ENCODE measurements around the gene TIAM2. TPM values are rescaled to one million over a fixed set of nuclear protein-coding genes. Genes with fewer than 3 reads are reported as not detected.
A peak's percentile ranks its signal among the peaks of the same experiment; 100 is the strongest.

Gene TIAM2
- total RNA-seq, 4 donors from 2014 or later, result 25.7 to 77.1 (median 56.6) TPM

- H3K27ac ChIP-seq, result peak overlapping the region; percentile 66 to 76
- peak in 1 of 2 donors; percentile 23 for DNase-seq
- no peak overlapping the region for H3K4me3 ChIP-seq
- H3K4me1 ChIP-seq, result no peaks in the 10 kb centered on the region
- no peaks in the 10 kb centered on the region for H3K36me3 ChIP-seq
- no peak for TF ChIP-seq POLR2A (IDR thresholded peaks at IDR 0.05)
- TF ChIP-seq, protein P1, sequence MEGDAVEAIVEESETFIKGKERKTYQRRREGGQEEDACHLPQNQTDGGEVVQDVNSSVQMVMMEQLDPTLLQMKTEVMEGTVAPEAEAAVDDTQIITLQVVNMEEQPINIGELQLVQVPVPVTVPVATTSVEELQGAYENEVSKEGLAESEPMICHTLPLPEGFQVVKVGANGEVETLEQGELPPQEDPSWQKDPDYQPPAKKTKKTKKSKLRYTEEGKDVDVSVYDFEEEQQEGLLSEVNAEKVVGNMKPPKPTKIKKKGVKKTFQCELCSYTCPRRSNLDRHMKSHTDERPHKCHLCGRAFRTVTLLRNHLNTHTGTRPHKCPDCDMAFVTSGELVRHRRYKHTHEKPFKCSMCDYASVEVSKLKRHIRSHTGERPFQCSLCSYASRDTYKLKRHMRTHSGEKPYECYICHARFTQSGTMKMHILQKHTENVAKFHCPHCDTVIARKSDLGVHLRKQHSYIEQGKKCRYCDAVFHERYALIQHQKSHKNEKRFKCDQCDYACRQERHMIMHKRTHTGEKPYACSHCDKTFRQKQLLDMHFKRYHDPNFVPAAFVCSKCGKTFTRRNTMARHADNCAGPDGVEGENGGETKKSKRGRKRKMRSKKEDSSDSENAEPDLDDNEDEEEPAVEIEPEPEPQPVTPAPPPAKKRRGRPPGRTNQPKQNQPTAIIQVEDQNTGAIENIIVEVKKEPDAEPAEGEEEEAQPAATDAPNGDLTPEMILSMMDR (IDR thresholded peaks at IDR 0.05), result no peak
- intact Hi-C loops (cut with DNase I; ENCODE audit: low total_unique reads), result no loop called here
- no peaks in the 10 kb centered on the region for H3K27me3 ChIP-seq
- no peaks in the 10 kb centered on the region for H3K9me3 ChIP-seq
Measured at GRCh38 chr6:155077331-155077730, 82.2 kb downstream of the TIAM2 start.

DNA sequence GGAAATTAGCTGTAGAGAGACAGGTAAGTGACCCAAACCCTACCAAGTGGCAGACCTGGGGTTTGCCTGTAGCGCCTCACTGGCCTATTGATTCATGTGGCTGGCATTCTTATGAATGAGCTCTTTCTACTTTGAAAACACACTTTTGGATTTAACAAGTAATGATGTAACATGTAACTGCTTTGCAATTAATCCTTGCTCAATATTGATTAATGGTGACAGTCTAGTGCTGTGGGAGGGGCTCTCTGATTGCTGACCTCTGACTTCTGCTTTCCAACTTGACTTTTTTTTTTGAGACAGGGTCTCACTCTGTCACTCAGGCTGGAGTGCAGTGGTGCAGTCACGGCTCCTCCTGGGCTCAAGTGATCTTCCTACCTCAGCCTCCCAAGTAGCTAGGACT is 82.7 kb downstream of the TIAM2 start:
- no peak for TF ChIP-seq POLR2A (IDR thresholded peaks at IDR 0.05)
- TF ChIP-seq, protein P1 (IDR thresholded peaks at IDR 0.05), result no peak
- H3K36me3 ChIP-seq, result no peaks in the 10 kb centered on the region
- DNase-seq, result no peak
- peak overlapping the region; percentile 66 to 76 for H3K27ac ChIP-seq
- no peaks in the 10 kb centered on the region for H3K27me3 ChIP-seq
- H3K9me3 ChIP-seq, result no peaks in the 10 kb centered on the region
- intact Hi-C loops (cut with DNase I; ENCODE audit: low total_unique reads), result no loop called here
- H3K4me1 ChIP-seq, result no peaks in the 10 kb centered on the region
- H3K4me3 ChIP-seq, result no peak overlapping the region

- peak; percentile 22 to 61 for DNase-seq
- TF ChIP-seq, protein P1 (IDR thresholded peaks at IDR 0.05), result no peak
- TF ChIP-seq POLR2A (IDR thresholded peaks at IDR 0.05), result no peak
Measured at GRCh38 chr6:155078331-155078745, 83.2 kb downstream of the TIAM2 start.

DNA sequence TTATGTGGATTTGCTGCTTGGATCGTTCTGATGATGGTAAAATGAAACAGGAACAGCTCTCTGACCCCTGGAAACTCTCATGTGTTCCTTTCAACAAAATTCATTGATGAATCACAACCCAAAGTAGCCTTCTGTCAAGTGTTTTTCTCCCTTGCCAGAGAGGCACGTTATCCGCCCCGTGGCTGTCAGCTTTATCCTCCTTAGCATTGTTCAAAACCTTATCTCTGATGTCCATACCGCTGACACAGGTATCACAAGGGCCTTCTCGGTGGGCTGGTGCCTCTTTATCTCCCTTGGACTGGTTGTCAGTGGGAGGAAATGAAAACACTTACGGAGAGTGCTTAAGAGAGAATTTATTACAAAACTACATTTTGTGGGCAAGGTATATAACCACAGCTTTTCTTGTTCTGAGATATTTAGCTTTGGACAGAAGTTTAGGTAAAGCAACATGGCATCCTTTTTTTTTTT is 84.9 kb downstream of the TIAM2 start:
- no peaks in the 10 kb centered on the region for H3K4me1 ChIP-seq
- H3K9me3 ChIP-seq, result no peaks in the 10 kb centered on the region
- DNase-seq, result no peak
- no peak for TF ChIP-seq POLR2A (IDR thresholded peaks at IDR 0.05)
- TF ChIP-seq, protein P1 (IDR thresholded peaks at IDR 0.05), result no peak
- no peak overlapping the region for H3K27ac ChIP-seq
- no peaks in the 10 kb centered on the region for H3K36me3 ChIP-seq
- no peak overlapping the region for H3K4me3 ChIP-seq
- intact Hi-C loops (cut with DNase I; ENCODE audit: low total_unique reads), result no loop called here
- no peaks in the 10 kb centered on the region for H3K27me3 ChIP-seq

More at GRCh38 chr6:155078331-155078745, 83.2 kb downstream of the TIAM2 start:
- no peaks in the 10 kb centered on the region for H3K27me3 ChIP-seq
- H3K4me3 ChIP-seq, result no peak overlapping the region
- H3K9me3 ChIP-seq, result no peaks in the 10 kb centered on the region
- no peaks in the 10 kb centered on the region for H3K4me1 ChIP-seq
- no peaks in the 10 kb centered on the region for H3K36me3 ChIP-seq
- H3K27ac ChIP-seq, result peak overlapping the region; percentile 66 to 76
- intact Hi-C loops (cut with DNase I; ENCODE audit: low total_unique reads), result no loop called here

DNA sequence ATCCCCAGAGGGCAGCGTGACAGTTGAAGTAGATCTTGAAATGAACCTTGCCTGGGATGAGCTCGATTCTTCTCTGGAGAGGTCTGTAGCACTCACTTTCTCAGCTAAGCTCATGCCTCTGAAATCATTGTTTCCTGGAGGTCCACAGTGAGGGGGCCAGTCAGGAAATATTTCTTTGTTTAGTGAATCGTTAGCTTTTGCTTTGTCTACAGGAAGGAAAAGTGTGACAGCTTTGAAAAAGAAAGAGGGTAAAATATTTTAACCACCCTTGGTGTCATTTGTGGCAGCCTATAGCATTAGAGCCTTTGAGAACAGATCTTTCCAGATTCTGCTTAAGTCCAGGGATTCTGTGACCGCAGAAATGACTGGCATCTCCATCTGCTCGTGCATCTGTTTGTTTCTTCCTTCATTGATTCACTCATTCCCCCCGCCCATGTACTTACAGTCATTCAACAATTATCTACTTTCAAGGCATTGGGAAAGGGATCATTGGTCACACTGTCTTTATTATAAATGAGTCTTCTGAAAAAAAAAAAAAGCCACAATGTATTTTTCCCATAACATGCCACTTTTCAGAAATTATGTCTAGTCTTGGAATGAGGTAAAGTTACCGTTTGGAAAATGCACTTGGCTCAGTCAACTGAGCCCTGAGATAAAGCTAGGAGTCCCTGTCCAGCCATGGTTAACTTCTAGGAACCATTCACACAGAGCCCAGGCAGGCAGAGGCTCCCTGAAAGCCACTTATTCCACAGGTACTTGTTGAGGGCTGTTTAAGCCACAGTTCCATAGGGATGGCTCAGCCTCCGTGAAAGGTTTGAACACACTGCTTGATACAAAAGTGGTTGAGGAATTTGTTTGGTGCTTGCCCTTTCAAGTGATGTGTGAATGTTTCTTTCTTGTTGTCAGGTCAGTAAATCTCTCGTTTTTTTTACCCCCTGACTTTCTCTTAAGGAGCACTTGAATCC is 86.0 kb downstream of the TIAM2 start:
- no peaks in the 10 kb centered on the region for H3K27me3 ChIP-seq
- no peak overlapping the region for H3K27ac ChIP-seq
- intact Hi-C loops (cut with DNase I; ENCODE audit: low total_unique reads), result no loop called here
- H3K4me3 ChIP-seq, result no peak overlapping the region
- H3K9me3 ChIP-seq, result no peaks in the 10 kb centered on the region
- no peak for TF ChIP-seq POLR2A (IDR thresholded peaks at IDR 0.05)
- TF ChIP-seq, protein P1 (IDR thresholded peaks at IDR 0.05), result no peak
- H3K36me3 ChIP-seq, result no peaks in the 10 kb centered on the region
- no peak for DNase-seq
- H3K4me1 ChIP-seq, result no peaks in the 10 kb centered on the region

Measured in uterus (tissue), 4 donors.